Mesendoderm (in vitro differentiated cells): ENCODE data around the gene IER3.

ENCODE experiments used
- DNase-seq: peaks from one replicate; pipeline ENCODE4 v3.0.0; 2013
- H2AK5ac ChIP-seq: 2 replicates; pipeline ENCODE4 v1.6.1; 2013; ENCODE audit warnings: low read length, inconsistent platforms
- H2BK120ac ChIP-seq: 2 replicates; pipeline ENCODE4 v1.6.1; 2013; ENCODE audit warnings: low read depth, mild to moderate bottlenecking, low read length, moderate library complexity, mixed read lengths
- H2BK15ac ChIP-seq: replicated peaks from 2 replicates; pipeline ENCODE4 v1.6.1; 2013; ENCODE audit warnings: low read depth, mild to moderate bottlenecking, moderate library complexity
- H2BK5ac ChIP-seq: 2 replicates; pipeline ENCODE4 v1.6.1; 2013; ENCODE audit warnings: low read length, inconsistent platforms
- H3K18ac ChIP-seq: 2 replicates; pipeline ENCODE4 v1.6.1; 2013; ENCODE audit warnings: mild to moderate bottlenecking, low read length, mixed read lengths
- H3K23ac ChIP-seq: one replicate; pipeline ENCODE4 v1.6.1; 2013; ENCODE audit warnings: low read length
- H3K27ac ChIP-seq: 2 replicates; pipeline ENCODE4 v1.5.1; 2013; ENCODE audit warnings: low read depth, mild to moderate bottlenecking, inconsistent platforms, low read length, moderate library complexity
- H3K27me3 ChIP-seq: 2 replicates; pipeline ENCODE4 v1.6.1; 2013; ENCODE audit warnings: low read length, control low read depth, mild to moderate bottlenecking, inconsistent platforms; ENCODE audit not compliant: insufficient read depth, poor library complexity
- H3K36me3 ChIP-seq: 2 replicates; pipeline ENCODE4 v1.6.1; 2013; ENCODE audit warnings: low read length, inconsistent platforms; ENCODE audit not compliant: control insufficient read depth, insufficient read depth
- H3K4ac ChIP-seq: one replicate; pipeline ENCODE4 v1.6.1; 2013; ENCODE audit warnings: low read depth, mild to moderate bottlenecking, low read length, moderate library complexity
- H3K4me1 ChIP-seq: 2 replicates; pipeline ENCODE4 v1.6.1; 2013; ENCODE audit warnings: low read depth, low read length, inconsistent platforms; ENCODE audit not compliant: control insufficient read depth
- H3K4me2 ChIP-seq: 2 replicates; pipeline ENCODE4 v1.6.1; 2013; ENCODE audit warnings: low read length
- H3K4me3 ChIP-seq: 2 replicates; pipeline ENCODE4 v1.5.1; 2013; ENCODE audit warnings: mild to moderate bottlenecking, low read length
- H3K56ac ChIP-seq: one replicate; pipeline ENCODE4 v1.6.1; 2013; ENCODE audit warnings: low read length
- H3K79me1 ChIP-seq: 2 replicates; pipeline ENCODE4 v1.6.1; 2013; ENCODE audit warnings: low read length, inconsistent platforms
- H3K79me2 ChIP-seq: 2 replicates; pipeline ENCODE4 v1.6.1; 2013; ENCODE audit warnings: mild to moderate bottlenecking, low read length; ENCODE audit not compliant: control insufficient read depth, insufficient read depth
- H3K9ac ChIP-seq: 2 replicates; pipeline ENCODE4 v1.6.1; 2013; ENCODE audit warnings: low read length, inconsistent platforms
- H4K5ac ChIP-seq: one replicate; pipeline ENCODE4 v1.6.1; 2013; ENCODE audit warnings: low read length
- H4K8ac ChIP-seq: one replicate; pipeline ENCODE4 v1.6.1; 2013; ENCODE audit warnings: low read depth, mild to moderate bottlenecking, control low read depth, low read length, moderate library complexity
- WGBS: extraction: QIAGEN DNeasy Blood & Tissue Kit; methylation state at CpG from one replicate; pipeline ENCODE4 v1.1.7; 2013; ENCODE audit warnings: low lambda C conversion rate, missing lambda C conversion rate; ENCODE audit not compliant: insufficient coverage; ENCODE audit errors: extremely low coverage; 5-methylcytosine and 5-hydroxymethylcytosine counted together

The IER3 gene

GRCh38 chr6:30787954-30788353, 43.6 kb upstream of the IER3 start:
- no CpG with 5 or more reads among the region's 5 CpGs for WGBS
- H2BK120ac ChIP-seq = no peak overlapping the region
- no peak overlapping the region for H3K23ac ChIP-seq
- H3K27ac ChIP-seq = no peak overlapping the region
- H3K4me1 ChIP-seq = no peaks in the 10 kb centered on the region
- no peak overlapping the region for H4K8ac ChIP-seq
- H3K4ac ChIP-seq = no peak overlapping the region
- H3K79me2 ChIP-seq = no peaks in the 10 kb centered on the region
- H3K36me3 ChIP-seq = no peaks in the 10 kb centered on the region
- no peak overlapping the region for H3K18ac ChIP-seq
- no peaks in the 10 kb centered on the region for H3K27me3 ChIP-seq
- H2AK5ac ChIP-seq = no peak overlapping the region
- no peak overlapping the region for H3K4me2 ChIP-seq
- no peak overlapping the region for H2BK15ac ChIP-seq
- H3K79me1 ChIP-seq = no peaks in the 10 kb centered on the region
- no peak for DNase-seq
- H3K56ac ChIP-seq = no peak overlapping the region
- no peak overlapping the region for H3K9ac ChIP-seq
- H2BK5ac ChIP-seq = no peak overlapping the region
- H3K4me3 ChIP-seq = no peak overlapping the region
- H4K5ac ChIP-seq = no peak overlapping the region

DNA sequence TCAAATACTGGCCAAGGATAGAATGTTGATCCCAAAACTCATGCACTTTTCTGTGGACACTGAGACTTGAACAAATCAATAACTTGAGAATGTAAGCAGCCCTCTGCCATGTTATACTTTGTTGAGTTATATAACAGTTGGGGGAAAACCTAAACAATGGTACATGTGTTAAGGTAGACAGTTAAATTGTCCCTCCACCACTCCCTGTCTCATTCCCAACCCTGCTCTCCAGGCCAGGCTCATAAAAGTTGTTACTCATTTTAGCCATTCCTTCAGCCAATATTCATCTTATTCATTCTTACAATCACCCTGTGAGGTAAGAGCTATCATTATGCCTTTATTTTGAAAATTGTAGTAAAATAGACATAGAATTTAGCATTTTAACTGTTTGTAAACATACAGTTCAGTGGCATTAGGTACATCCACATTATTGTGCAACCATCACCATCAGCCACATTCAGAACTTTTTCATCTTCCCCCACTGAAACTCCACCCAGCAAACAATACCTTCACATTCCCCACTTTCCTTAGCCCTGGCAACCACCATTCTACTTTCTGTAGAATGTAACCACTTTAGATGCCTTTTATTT, 38.2 kb upstream of the IER3 start:
- no peak overlapping the region for H4K5ac ChIP-seq
- H3K27ac ChIP-seq = no peak overlapping the region
- H3K79me2 ChIP-seq = no peaks in the 10 kb centered on the region
- no peaks in the 10 kb centered on the region for H3K36me3 ChIP-seq
- H4K8ac ChIP-seq = no peak overlapping the region
- no peak overlapping the region for H3K4ac ChIP-seq
- H2BK120ac ChIP-seq = no peak overlapping the region
- no peak overlapping the region for H2BK15ac ChIP-seq
- H3K4me1 ChIP-seq = peaks cover 4% of the 10 kb centered on the region
- no peak overlapping the region for H3K23ac ChIP-seq
- H2AK5ac ChIP-seq = no peak overlapping the region
- no peaks in the 10 kb centered on the region for H3K79me1 ChIP-seq
- H2BK5ac ChIP-seq = no peak overlapping the region
- no peak overlapping the region for H3K4me3 ChIP-seq
- H3K4me2 ChIP-seq = no peak overlapping the region
- H3K27me3 ChIP-seq = no peaks in the 10 kb centered on the region
- H3K18ac ChIP-seq = no peak overlapping the region
- DNase-seq = no peak
- peak overlapping the region; percentile 10 for H3K56ac ChIP-seq
- no peak overlapping the region for H3K9ac ChIP-seq

DNA sequence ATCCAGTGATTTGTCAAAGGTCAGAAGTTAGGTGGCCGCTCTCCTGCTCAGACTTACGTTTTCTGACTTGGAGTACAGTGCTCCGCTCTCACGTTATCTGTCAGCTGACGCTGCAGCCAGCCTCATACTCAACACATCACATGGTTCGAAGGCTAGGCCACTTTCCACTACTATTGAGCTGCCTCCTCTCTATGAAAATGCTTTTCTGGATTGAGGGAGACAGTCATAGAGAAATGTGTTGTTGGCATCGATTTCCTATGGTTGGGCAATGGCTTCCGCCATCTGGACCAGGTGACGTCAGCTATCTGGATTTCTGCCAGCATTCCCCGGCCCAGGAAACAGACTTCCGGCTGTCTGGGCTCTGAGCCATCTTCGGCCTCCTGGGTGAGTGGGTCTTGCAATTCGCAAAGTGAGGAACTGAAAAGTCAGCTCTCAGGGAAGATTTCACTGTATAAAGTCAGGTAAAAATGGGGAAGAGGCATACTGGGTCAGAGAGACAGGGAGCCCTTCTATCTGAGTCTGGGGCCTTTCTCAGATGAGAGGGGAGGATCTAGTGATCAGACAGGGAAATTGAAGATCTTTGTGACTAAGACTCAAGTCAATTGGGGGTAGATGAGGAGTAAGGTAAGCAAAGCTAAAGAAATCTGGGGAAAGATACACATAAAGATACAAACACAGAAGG, 37.5 kb upstream of the IER3 start:
- H3K9ac ChIP-seq = no peak overlapping the region
- peak overlapping the region; percentile 43 for H2BK5ac ChIP-seq
- no peak overlapping the region for H3K4ac ChIP-seq
- H3K18ac ChIP-seq = no peak overlapping the region
- H3K56ac ChIP-seq = peak overlapping the region; percentile 17
- no peak overlapping the region for H2BK15ac ChIP-seq
- no peaks in the 10 kb centered on the region for H3K79me2 ChIP-seq
- H3K4me1 ChIP-seq = peaks cover 4% of the 10 kb centered on the region
- no peak overlapping the region for H2BK120ac ChIP-seq
- H3K79me1 ChIP-seq = no peaks in the 10 kb centered on the region
- no peak overlapping the region for H3K23ac ChIP-seq
- H4K5ac ChIP-seq = no peak overlapping the region
- peak; percentile 40 for DNase-seq
- H3K4me3 ChIP-seq = no peak overlapping the region
- no peak overlapping the region for H3K27ac ChIP-seq
- no peak overlapping the region for H3K4me2 ChIP-seq
- WGBS = no CpG with 5 or more reads among the region's 13 CpGs
- H2AK5ac ChIP-seq = no peak overlapping the region
- H3K27me3 ChIP-seq = no peaks in the 10 kb centered on the region
- H3K36me3 ChIP-seq = no peaks in the 10 kb centered on the region
- H4K8ac ChIP-seq = no peak overlapping the region

DNA sequence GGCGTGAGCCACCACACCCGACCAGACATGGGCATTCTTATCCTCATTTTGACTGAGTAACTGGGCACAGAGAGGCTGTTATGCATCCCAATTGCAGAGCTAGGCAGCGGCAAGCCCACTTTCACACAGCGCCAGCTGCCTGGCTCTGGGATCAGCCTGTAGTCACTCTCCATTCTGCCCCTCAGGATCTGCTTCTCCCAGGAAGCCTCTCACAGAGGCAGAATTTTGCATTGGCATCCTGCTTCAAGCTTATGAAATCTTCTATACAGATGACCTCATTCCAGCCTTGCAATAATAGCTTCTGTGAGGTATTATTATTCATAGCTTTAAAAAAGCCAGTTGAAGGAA, 37.0 kb upstream of the IER3 start:
- Histone ChIP-seq H2BK15ac (no peak overlapping the region), H3K4me3 (no peak overlapping the region), H3K79me2 (no peaks in the 10 kb centered on the region), H4K8ac (no peak overlapping the region), H3K79me1 (no peaks in the 10 kb centered on the region), H3K9ac (no peak overlapping the region), H3K36me3 (no peaks in the 10 kb centered on the region), H2BK5ac (no peak overlapping the region), H4K5ac (no peak overlapping the region), H3K56ac (no peak overlapping the region), H2BK120ac (no peak overlapping the region), H3K4ac (no peak overlapping the region), H3K18ac (no peak overlapping the region), H2AK5ac (no peak overlapping the region), H3K4me1 (peaks cover 4% of the 10 kb centered on the region), H3K23ac (no peak overlapping the region), H3K27ac (no peak overlapping the region), H3K4me2 (no peak overlapping the region), H3K27me3 (no peaks in the 10 kb centered on the region)
- no CpG with 5 or more reads among the region's 4 CpGs for WGBS
- no peak for DNase-seq

DNA sequence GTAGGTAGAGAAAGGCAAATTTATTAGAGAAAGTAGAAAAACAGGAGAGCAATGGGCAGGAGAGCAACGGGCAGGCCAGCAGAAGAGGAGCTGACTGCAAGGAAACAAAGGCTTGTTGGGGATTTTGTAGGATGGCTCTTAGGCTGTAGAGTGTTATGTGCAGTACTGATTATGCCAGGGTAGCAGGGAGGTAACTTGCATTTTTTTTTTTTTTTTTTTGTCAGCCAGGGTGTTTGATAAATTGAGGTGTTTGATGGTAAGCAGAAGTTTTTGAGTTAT, 36.2 kb upstream of the IER3 start:
- Histone ChIP-seq H2BK5ac (no peak overlapping the region), H2BK15ac (no peak overlapping the region), H2AK5ac (no peak overlapping the region), H2BK120ac (no peak overlapping the region), H3K56ac (no peak overlapping the region), H3K4me1 (peaks cover 4% of the 10 kb centered on the region), H4K8ac (no peak overlapping the region), H3K79me2 (no peaks in the 10 kb centered on the region), H3K4me2 (no peak overlapping the region), H3K23ac (no peak overlapping the region), H4K5ac (no peak overlapping the region), H3K4ac (no peak overlapping the region), H3K27me3 (no peaks in the 10 kb centered on the region), H3K79me1 (no peaks in the 10 kb centered on the region), H3K18ac (no peak overlapping the region), H3K36me3 (no peaks in the 10 kb centered on the region), H3K9ac (no peak overlapping the region), H3K4me3 (no peak overlapping the region), H3K27ac (no peak overlapping the region)
- WGBS = no CpG with 5 or more reads among the region's 1 CpG
- no peak for DNase-seq
